ENCODE data around the gene CPTP. TPM values are rescaled to one million over a fixed set of nuclear protein-coding genes. Genes with fewer than 3 reads are reported as not detected.

The CPTP gene
- polyA plus RNA-seq, 1 donor from 2014 or later, result 9.9 TPM

DNA sequence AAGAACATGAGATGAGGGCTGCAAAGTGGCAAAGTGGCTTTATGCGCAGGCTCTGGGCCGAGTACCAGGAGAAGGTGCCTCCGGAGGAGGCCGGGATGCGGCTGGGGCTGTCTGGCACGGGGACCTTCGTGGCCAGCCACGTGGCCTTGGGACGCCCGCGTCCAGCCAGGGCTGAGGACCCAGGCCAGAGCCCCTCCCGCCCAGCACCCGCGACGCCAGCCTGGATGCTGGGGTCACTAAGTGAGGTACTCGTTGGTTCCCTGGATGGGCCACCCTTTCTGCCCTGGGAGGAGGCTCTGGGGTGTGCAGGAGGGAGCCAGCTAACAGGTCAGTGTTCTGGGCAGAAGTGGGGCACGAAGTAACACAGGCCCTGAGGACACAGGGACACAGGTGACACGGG lies 31.8 kb upstream of the CPTP start:
- no peaks in the 10 kb centered on the region for H3K9me3 ChIP-seq (ENCODE audit: low read length)
- no peak overlapping the region for H3K4me2 ChIP-seq (ENCODE audit: low read length)
- H3K27ac ChIP-seq (ENCODE audit: low read length), result no peak overlapping the region
- H3K79me2 ChIP-seq (replicated peaks; ENCODE audit: insufficient read depth, low read length), result no peaks in the 10 kb centered on the region
- no peak overlapping the region for H3K9ac ChIP-seq (ENCODE audit: low read length)
- H2AFZ ChIP-seq (ENCODE audit: low read depth, low read length), result no peak overlapping the region
- H3K27me3 ChIP-seq (ENCODE audit: insufficient read depth, low read depth, low read length), result no peaks in the 10 kb centered on the region
- H4K20me1 ChIP-seq (ENCODE audit: insufficient read depth), result no peaks in the 10 kb centered on the region
- H3K4me3 ChIP-seq (ENCODE audit: low read length), result no peak overlapping the region
- H3K36me3 ChIP-seq (ENCODE audit: insufficient read depth, low read length), result no peaks in the 10 kb centered on the region
- H3F3A ChIP-seq (ENCODE audit: insufficient read depth, low read length, poor library complexity, severe bottlenecking), result no peaks in the 10 kb centered on the region
- H3K9me2 ChIP-seq (ENCODE audit: insufficient read depth, low read length), result no peaks in the 10 kb centered on the region
- TF ChIP-seq, protein P1, sequence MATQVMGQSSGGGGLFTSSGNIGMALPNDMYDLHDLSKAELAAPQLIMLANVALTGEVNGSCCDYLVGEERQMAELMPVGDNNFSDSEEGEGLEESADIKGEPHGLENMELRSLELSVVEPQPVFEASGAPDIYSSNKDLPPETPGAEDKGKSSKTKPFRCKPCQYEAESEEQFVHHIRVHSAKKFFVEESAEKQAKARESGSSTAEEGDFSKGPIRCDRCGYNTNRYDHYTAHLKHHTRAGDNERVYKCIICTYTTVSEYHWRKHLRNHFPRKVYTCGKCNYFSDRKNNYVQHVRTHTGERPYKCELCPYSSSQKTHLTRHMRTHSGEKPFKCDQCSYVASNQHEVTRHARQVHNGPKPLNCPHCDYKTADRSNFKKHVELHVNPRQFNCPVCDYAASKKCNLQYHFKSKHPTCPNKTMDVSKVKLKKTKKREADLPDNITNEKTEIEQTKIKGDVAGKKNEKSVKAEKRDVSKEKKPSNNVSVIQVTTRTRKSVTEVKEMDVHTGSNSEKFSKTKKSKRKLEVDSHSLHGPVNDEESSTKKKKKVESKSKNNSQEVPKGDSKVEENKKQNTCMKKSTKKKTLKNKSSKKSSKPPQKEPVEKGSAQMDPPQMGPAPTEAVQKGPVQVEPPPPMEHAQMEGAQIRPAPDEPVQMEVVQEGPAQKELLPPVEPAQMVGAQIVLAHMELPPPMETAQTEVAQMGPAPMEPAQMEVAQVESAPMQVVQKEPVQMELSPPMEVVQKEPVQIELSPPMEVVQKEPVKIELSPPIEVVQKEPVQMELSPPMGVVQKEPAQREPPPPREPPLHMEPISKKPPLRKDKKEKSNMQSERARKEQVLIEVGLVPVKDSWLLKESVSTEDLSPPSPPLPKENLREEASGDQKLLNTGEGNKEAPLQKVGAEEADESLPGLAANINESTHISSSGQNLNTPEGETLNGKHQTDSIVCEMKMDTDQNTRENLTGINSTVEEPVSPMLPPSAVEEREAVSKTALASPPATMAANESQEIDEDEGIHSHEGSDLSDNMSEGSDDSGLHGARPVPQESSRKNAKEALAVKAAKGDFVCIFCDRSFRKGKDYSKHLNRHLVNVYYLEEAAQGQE (IDR thresholded peaks at IDR 0.05; ENCODE audit: borderline replicate concordance), result no peak
- TF ChIP-seq SMC3 (conservative IDR thresholded peaks at IDR 0.05; ENCODE audit: poor library complexity) (no peak), POLR2AphosphoS5 (IDR thresholded peaks at IDR 0.05) (no peak)

DNA sequence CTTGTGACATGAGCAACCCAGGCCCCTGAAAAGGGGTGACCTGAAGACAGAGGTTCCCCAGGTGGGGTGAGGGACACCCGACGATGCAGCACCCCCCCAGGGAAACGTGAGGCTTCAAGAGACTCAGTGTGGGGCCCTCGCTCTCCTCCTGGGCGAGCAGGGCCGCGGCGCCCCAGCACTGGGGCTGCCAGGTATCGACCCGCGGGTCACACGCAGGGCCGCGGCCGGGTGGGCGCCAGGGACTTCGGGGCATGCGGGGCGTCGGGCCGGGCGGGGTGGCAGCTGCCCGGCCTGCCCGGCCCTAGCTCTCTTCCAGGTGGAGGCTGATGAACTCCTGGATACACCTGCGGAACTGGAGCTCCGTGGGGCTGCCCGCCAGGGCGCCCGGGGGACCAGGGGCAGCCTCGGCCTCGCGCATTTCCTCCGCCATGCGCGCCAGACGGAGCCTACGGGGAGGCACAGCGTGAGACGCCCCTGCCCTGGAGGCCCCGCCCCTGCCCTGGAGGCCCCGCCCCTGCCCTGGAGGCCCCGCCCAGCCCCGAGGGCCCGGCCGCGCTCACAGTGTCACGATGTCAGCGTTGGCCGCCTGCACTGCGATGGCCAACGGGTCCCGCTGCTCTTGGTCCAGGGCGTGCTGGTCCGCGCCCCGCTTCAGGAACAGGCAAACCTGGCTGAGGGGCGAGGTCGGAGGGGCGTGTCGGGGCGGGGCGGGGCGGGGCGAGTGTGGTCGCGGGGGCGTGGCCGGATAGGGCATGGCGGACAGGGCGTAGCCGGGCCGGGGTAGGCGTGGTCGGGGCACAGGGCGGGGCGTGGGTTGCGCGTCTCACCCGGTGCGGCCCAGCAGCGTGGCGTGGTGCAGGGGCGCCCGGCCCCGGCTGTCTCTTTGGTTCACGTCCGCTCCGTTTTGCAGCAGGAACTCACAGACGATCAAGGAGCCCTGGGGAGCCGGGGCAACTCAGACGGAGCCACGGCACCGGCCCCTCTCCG lies 31.0 kb upstream of the CPTP start:
- Histone ChIP-seq H3K27me3 (ENCODE audit: insufficient read depth, low read depth, low read length) (no peaks in the 10 kb centered on the region), H3K4me3 (ENCODE audit: low read length) (no peak overlapping the region), H2AFZ (ENCODE audit: low read depth, low read length) (no peak overlapping the region), H3K27ac (ENCODE audit: low read length) (no peak overlapping the region), H3K36me3 (ENCODE audit: insufficient read depth, low read length) (no peaks in the 10 kb centered on the region), H3K9me3 (ENCODE audit: low read length) (no peaks in the 10 kb centered on the region), H3K4me2 (ENCODE audit: low read length) (no peak overlapping the region), H4K20me1 (ENCODE audit: insufficient read depth) (no peaks in the 10 kb centered on the region), H3K9ac (ENCODE audit: low read length) (no peak overlapping the region), H3K79me2 (replicated peaks; ENCODE audit: insufficient read depth, low read length) (no peaks in the 10 kb centered on the region), H3K9me2 (ENCODE audit: insufficient read depth, low read length) (no peaks in the 10 kb centered on the region), H3F3A (ENCODE audit: insufficient read depth, low read length, poor library complexity, severe bottlenecking) (no peaks in the 10 kb centered on the region)
- TF ChIP-seq SMC3 (conservative IDR thresholded peaks at IDR 0.05; ENCODE audit: poor library complexity) (no peak), EP300 (conservative IDR thresholded peaks at IDR 0.05; ENCODE audit: poor library complexity, severe bottlenecking) (no peak), EZH2 (IDR thresholded peaks at IDR 0.05; ENCODE audit: borderline replicate concordance, insufficient read depth, low read length, poor library complexity, severe bottlenecking) (no peak), RAD21 (conservative IDR thresholded peaks at IDR 0.05) (no peak), POLR2AphosphoS5 (IDR thresholded peaks at IDR 0.05) (no peak), MXI1 (conservative IDR thresholded peaks at IDR 0.05; ENCODE audit: poor library complexity, severe bottlenecking) (no peak), TAF1 (IDR thresholded peaks at IDR 0.05; ENCODE audit: low read depth) (no peak)
- TF ChIP-seq, protein P2, sequence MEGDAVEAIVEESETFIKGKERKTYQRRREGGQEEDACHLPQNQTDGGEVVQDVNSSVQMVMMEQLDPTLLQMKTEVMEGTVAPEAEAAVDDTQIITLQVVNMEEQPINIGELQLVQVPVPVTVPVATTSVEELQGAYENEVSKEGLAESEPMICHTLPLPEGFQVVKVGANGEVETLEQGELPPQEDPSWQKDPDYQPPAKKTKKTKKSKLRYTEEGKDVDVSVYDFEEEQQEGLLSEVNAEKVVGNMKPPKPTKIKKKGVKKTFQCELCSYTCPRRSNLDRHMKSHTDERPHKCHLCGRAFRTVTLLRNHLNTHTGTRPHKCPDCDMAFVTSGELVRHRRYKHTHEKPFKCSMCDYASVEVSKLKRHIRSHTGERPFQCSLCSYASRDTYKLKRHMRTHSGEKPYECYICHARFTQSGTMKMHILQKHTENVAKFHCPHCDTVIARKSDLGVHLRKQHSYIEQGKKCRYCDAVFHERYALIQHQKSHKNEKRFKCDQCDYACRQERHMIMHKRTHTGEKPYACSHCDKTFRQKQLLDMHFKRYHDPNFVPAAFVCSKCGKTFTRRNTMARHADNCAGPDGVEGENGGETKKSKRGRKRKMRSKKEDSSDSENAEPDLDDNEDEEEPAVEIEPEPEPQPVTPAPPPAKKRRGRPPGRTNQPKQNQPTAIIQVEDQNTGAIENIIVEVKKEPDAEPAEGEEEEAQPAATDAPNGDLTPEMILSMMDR (IDR thresholded peaks at IDR 0.05; ENCODE audit: poor library complexity, severe bottlenecking), result no peak
- TF ChIP-seq, protein P1 (IDR thresholded peaks at IDR 0.05; ENCODE audit: borderline replicate concordance), result no peak

All from neural cell (in vitro differentiated cells).